CD4-positive, alpha-beta T cell (primary cell): ENCODE measurements around the gene NDUFS6. TPM values are rescaled to one million over a fixed set of nuclear protein-coding genes. Genes with fewer than 3 reads are reported as not detected.

ENCODE experiments used
- ATAC-seq: fragments of 200-7000 bp; cut with Tn5 transposase; one replicate; pipeline ENCODE4 v1.10.0; 2022; ENCODE audit warnings: mild to moderate bottlenecking; ENCODE audit not compliant: poor library complexity
- CTCF ChIA-PET: fragments of 350-600 bp; sonication (Branson Sonifier 250); formaldehyde crosslinking; loops from one replicate; lab custom pipeline; 2021; ENCODE audit warnings: antibody characterized with exemption, inconsistent platforms; lab: Charles Lee
- POLR2A ChIA-PET: fragments of 350-600 bp; sonication (Branson Sonifier 250); formaldehyde crosslinking; loops from one replicate; lab custom pipeline; 2021; ENCODE audit warnings: antibody characterized with exemption, inconsistent platforms; lab: Charles Lee
- DNase-seq, 14 experiments: peaks; one replicate each; pipeline ENCODE4 v3.0.0-alpha.2; 2013 to 2020; ENCODE audit warnings: mixed read lengths in 2 of 14
- H3K27ac ChIP-seq, 2 donors: one replicate each; pipeline versions ENCODE4 v1.5.1 to v1.7.0; 2013; ENCODE audit warnings: low read length in 2 of 2, low read depth in 1 of 2, mild to moderate bottlenecking in 1 of 2
- H3K27me3 ChIP-seq, 2 experiments: 1 replicate in 1 of 2; 2 replicates in 1 of 2; pipeline versions ENCODE4 v1.6.1 to v1.7.0; 2013; ENCODE audit warnings: low read length in 2 of 2, control low read depth in 1 of 2, mild to moderate bottlenecking in 1 of 2, moderate library complexity in 1 of 2; ENCODE audit not compliant: insufficient read depth in 2 of 2, control insufficient read depth in 1 of 2
- H3K36me3 ChIP-seq: one replicate; pipeline ENCODE4 v1.6.1; 2013; ENCODE audit warnings: low read length, control low read depth; ENCODE audit not compliant: insufficient read depth
- H3K4me1 ChIP-seq: one replicate; pipeline ENCODE4 v1.6.1; 2013; ENCODE audit warnings: low read length, control low read depth; ENCODE audit not compliant: insufficient read depth
- H3K4me3 ChIP-seq: one replicate; pipeline ENCODE4 v1.5.1; 2013; ENCODE audit warnings: mild to moderate bottlenecking, low read length, moderate library complexity
- H3K9me3 ChIP-seq, 2 experiments: 1 replicate in 1 of 2; 2 replicates in 1 of 2; pipeline versions ENCODE4 v1.6.1 to v1.7.0; 2013; ENCODE audit warnings: low read length in 2 of 2, mild to moderate bottlenecking in 2 of 2, control low read depth in 1 of 2, moderate library complexity in 1 of 2; ENCODE audit not compliant: control insufficient read depth in 1 of 2, insufficient read depth in 1 of 2
- H3K27ac Mint-ChIP-seq: one replicate; pipeline ENCODE4 v1.8.0; 2020; ENCODE audit warnings: mixed read lengths
- H3K27me3 Mint-ChIP-seq: one replicate; pipeline ENCODE4 v1.8.0; 2021; ENCODE audit warnings: mixed read lengths
- H3K36me3 Mint-ChIP-seq: one replicate; pipeline ENCODE4 v1.8.0; 2021; ENCODE audit warnings: low read depth, mixed read lengths
- H3K4me1 Mint-ChIP-seq: one replicate; pipeline ENCODE4 v1.8.0; 2021; ENCODE audit warnings: low read depth, mixed read lengths
- H3K4me3 Mint-ChIP-seq: one replicate; pipeline ENCODE4 v1.8.0; 2020; ENCODE audit warnings: mild to moderate bottlenecking, mixed read lengths
- H3K9me3 Mint-ChIP-seq: one replicate; pipeline ENCODE4 v1.8.0; 2020; ENCODE audit warnings: mixed read lengths
- CTCF ChIP-seq: fragments of 200-600 bp; IDR thresholded peaks from one replicate; pipeline ENCODE4 v1.8.0; 2022; ENCODE audit warnings: antibody characterized with exemption, mild to moderate bottlenecking
- intact Hi-C, 2 experiments: fragments of 100-400 bp; cut with DNase I in 1 of 2; cut with micrococcal nuclease in 1 of 2; formaldehyde crosslinking; loops; one replicate each; pipeline versions ENCODE4 v1.15.1 to v1.9.0; 2023 to 2025; cut with DNase I, micrococcal nuclease
- total RNA-seq, 174 experiments: library from RNA in 2 of 174; stranded (reverse) in 2 of 174; gene quantifications; one replicate each; pipeline ENCODE4 v1.2.3 and lab custom pipeline; 2021 to 2026

The NDUFS6 gene
- total RNA-seq, 2 experiments from 2014 or later = 13.1 to 17.5 TPM

- ATAC-seq = no peak
- no peak for DNase-seq
- no peaks in the 10 kb centered on the region for H3K4me1 ChIP-seq
- no peak overlapping the region for H3K4me3 ChIP-seq
- peaks cover 3 to 17% of the 10 kb centered on the region in 2 experiments for H3K9me3 ChIP-seq
- ChIA-PET POLR2A (no interaction called here), CTCF (no interaction called here)
- H3K36me3 ChIP-seq = no peaks in the 10 kb centered on the region
- H3K4me1 Mint-ChIP-seq = no peaks in the 10 kb centered on the region
- H3K27me3 ChIP-seq = peaks cover 0 to 6% of the 10 kb centered on the region in 2 experiments
- peaks cover 22% of the 10 kb centered on the region for H3K27me3 Mint-ChIP-seq
- no peaks in the 10 kb centered on the region for H3K36me3 Mint-ChIP-seq
- no peak overlapping the region for H3K27ac Mint-ChIP-seq
- H3K9me3 Mint-ChIP-seq = no peaks in the 10 kb centered on the region
- TF ChIP-seq CTCF = no peak
- intact Hi-C loops = loop anchor here (5.0 kb wide), 1 partner anchor 256 kb away; no protein-coding TSS in a partner anchor
- no peak overlapping the region for H3K27ac ChIP-seq
- H3K4me3 Mint-ChIP-seq = no peak overlapping the region
Measured at GRCh38 chr5:1761453-1761755, 39.8 kb upstream of the NDUFS6 start.

- H3K27me3 ChIP-seq = peaks cover 0 to 6% of the 10 kb centered on the region in 2 experiments
- Mint-ChIP-seq H3K9me3 (no peaks in the 10 kb centered on the region), H3K4me3 (no peak overlapping the region), H3K27ac (no peak overlapping the region), H3K27me3 (peaks cover 22% of the 10 kb centered on the region), H3K4me1 (no peaks in the 10 kb centered on the region), H3K36me3 (no peaks in the 10 kb centered on the region)
- TF ChIP-seq CTCF = no peak
- CTCF ChIA-PET = no interaction called here
- POLR2A ChIA-PET = no interaction called here
- no peak for ATAC-seq
- H3K9me3 ChIP-seq = peaks cover 3 to 15% of the 10 kb centered on the region in 2 experiments
- no peak overlapping the region for H3K27ac ChIP-seq
- no peaks in the 10 kb centered on the region for H3K36me3 ChIP-seq
- no peak overlapping the region for H3K4me3 ChIP-seq
- intact Hi-C loops = loop anchor here (5.0 kb wide), 1 partner anchor 255 kb away; no protein-coding TSS in a partner anchor
- H3K4me1 ChIP-seq = no peaks in the 10 kb centered on the region
- peak in 1 of 14 experiments; percentile 4 for DNase-seq
Measured at GRCh38 chr5:1762121-1762882, 38.9 kb upstream of the NDUFS6 start.

GRCh38 chr5:1762883-1763547 is 38.2 kb upstream of the NDUFS6 start:
- no peak for TF ChIP-seq CTCF
- intact Hi-C loops = loop anchor here (1.0 to 5.0 kb wide), 2 partner anchors 254 to 275 kb away; no protein-coding TSS in a partner anchor
- Histone ChIP-seq H3K36me3 (no peaks in the 10 kb centered on the region), H3K4me3 (no peak overlapping the region), H3K27me3 (peaks cover 0 to 6% of the 10 kb centered on the region in 2 experiments), H3K9me3 (peaks cover 3 to 9% of the 10 kb centered on the region in 2 experiments), H3K4me1 (no peaks in the 10 kb centered on the region), H3K27ac (no peak overlapping the region)
- Mint-ChIP-seq H3K4me1 (no peaks in the 10 kb centered on the region), H3K9me3 (no peaks in the 10 kb centered on the region), H3K27me3 (peaks cover 22% of the 10 kb centered on the region), H3K4me3 (no peak overlapping the region), H3K27ac (no peak overlapping the region), H3K36me3 (no peaks in the 10 kb centered on the region)
- DNase-seq (peak in 2 of 14 experiments; percentile 2 to 27), ATAC-seq (no peak)
- CTCF ChIA-PET = no interaction called here
- POLR2A ChIA-PET = interaction anchor here (1.4 kb wide), 1 partner anchor 30 kb away, joined by 5 read pairs; no protein-coding TSS in a partner anchor
